ENCODE measurements around the gene FRAT2.

DNA sequence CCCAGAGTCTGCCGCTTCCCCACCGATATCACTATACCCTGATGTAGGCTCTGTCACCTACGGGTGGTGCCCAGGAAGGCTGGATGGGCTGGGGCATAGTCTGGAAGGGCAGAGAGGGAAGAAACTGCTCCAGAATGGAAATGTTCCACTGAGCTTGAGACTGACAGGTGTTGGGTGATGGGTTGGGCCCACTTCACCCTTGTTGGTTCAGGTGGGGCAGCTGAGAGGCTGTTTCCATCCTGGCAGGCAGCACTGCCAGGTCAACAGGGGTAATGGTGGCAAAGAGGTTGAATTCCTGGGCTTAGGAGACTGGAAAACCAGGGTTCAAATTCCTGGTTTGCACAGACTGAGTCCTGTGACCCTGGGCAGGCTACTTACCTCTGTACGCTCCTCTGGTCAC, 28.5 kb upstream of the FRAT2 start:
- no peak for TF ChIP-seq POLR2A (IDR thresholded peaks at IDR 0.05)
- no peak for TF ChIP-seq CTCF (IDR thresholded peaks at IDR 0.05)
- no peak for TF ChIP-seq POLR2AphosphoS5 (IDR thresholded peaks at IDR 0.05)

Measured in breast epithelium (tissue), 3 donors.